Measurements from ENCODE around the gene IGSF9B.

- TF ChIP-seq CTCF (IDR thresholded peaks at IDR 0.05) (peak; percentile 75 to 95 (median 86)), POLR2A (IDR thresholded peaks at IDR 0.05) (no peak)
Observed at GRCh38 chr11:133927690-133928627, 28.8 kb downstream of the IGSF9B start.

Measured in heart left ventricle (tissue), 13 donors.